ENCODE measurements around the gene PARD3B.

The PARD3B gene

GRCh38 chr2:205293559-205293958, 748.3 kb downstream of the PARD3B start:
- no peak for TF ChIP-seq POLR2A (IDR thresholded peaks at IDR 0.05; ENCODE audit: low read depth, low read length)

GRCh38 chr2:205296959-205297358, 751.7 kb downstream of the PARD3B start:
- DNase-seq (ENCODE audit: insufficient read length, low spot score) (no peak), FAIRE-seq (no peak)
- no peak for TF ChIP-seq POLR2A (IDR thresholded peaks at IDR 0.05; ENCODE audit: low read depth, low read length)

More at GRCh38 chr2:205293559-205293958, 748.3 kb downstream of the PARD3B start:
- FAIRE-seq (no peak), DNase-seq (ENCODE audit: insufficient read length, low spot score) (no peak)

- DNase-seq (ENCODE audit: insufficient read length, low spot score) (no peak), FAIRE-seq (no peak)
- TF ChIP-seq POLR2A (IDR thresholded peaks at IDR 0.05; ENCODE audit: low read depth, low read length), result no peak
Observed at GRCh38 chr2:205297368-205297767, 752.1 kb downstream of the PARD3B start.

- DNase-seq (ENCODE audit: insufficient read length, low spot score), result no peak
- no peak for TF ChIP-seq POLR2A (IDR thresholded peaks at IDR 0.05; ENCODE audit: low read depth, low read length)
- no peak for FAIRE-seq
Observed at GRCh38 chr2:205297846-205298245, 752.6 kb downstream of the PARD3B start.

- no peak for TF ChIP-seq POLR2A (IDR thresholded peaks at IDR 0.05; ENCODE audit: low read depth, low read length)
- no peak for FAIRE-seq
- DNase-seq (ENCODE audit: insufficient read length, low spot score), result no peak
Observed at GRCh38 chr2:205311201-205311600, 765.9 kb downstream of the PARD3B start.

GRCh38 chr2:205321231-205321630, 776.0 kb downstream of the PARD3B start:
- FAIRE-seq (no peak), DNase-seq (ENCODE audit: insufficient read length, low spot score) (no peak)

GRCh38 chr2:205323929-205324328, 778.7 kb downstream of the PARD3B start:
- no peak for TF ChIP-seq POLR2A (IDR thresholded peaks at IDR 0.05; ENCODE audit: low read depth, low read length)
- DNase-seq (ENCODE audit: insufficient read length, low spot score) (no peak), FAIRE-seq (no peak)

More at GRCh38 chr2:205321231-205321630, 776.0 kb downstream of the PARD3B start:
- TF ChIP-seq POLR2A (IDR thresholded peaks at IDR 0.05; ENCODE audit: low read depth, low read length), result no peak

- no peak for DNase-seq (ENCODE audit: insufficient read length, low spot score)
- no peak for TF ChIP-seq POLR2A (IDR thresholded peaks at IDR 0.05; ENCODE audit: low read depth, low read length)
- no peak for FAIRE-seq
Observed at GRCh38 chr2:205324355-205324754, 779.1 kb downstream of the PARD3B start.

GRCh38 chr2:205333351-205333750, 788.1 kb downstream of the PARD3B start:
- no peak for FAIRE-seq
- DNase-seq (ENCODE audit: insufficient read length, low spot score), result no peak
- TF ChIP-seq POLR2A (IDR thresholded peaks at IDR 0.05; ENCODE audit: low read depth, low read length), result no peak

- no peak for TF ChIP-seq POLR2A (IDR thresholded peaks at IDR 0.05; ENCODE audit: low read depth, low read length)
- FAIRE-seq, result no peak
- no peak for DNase-seq (ENCODE audit: insufficient read length, low spot score)
Observed at GRCh38 chr2:205337274-205337673, 792.0 kb downstream of the PARD3B start.

GRCh38 chr2:205338156-205338555, 792.9 kb downstream of the PARD3B start:
- FAIRE-seq (no peak), DNase-seq (ENCODE audit: insufficient read length, low spot score) (no peak)
- no peak for TF ChIP-seq POLR2A (IDR thresholded peaks at IDR 0.05; ENCODE audit: low read depth, low read length)

- no peak for DNase-seq (ENCODE audit: insufficient read length, low spot score)
Observed at GRCh38 chr2:205343103-205343502, 797.8 kb downstream of the PARD3B start.

GRCh38 chr2:205346649-205347048, 801.4 kb downstream of the PARD3B start:
- FAIRE-seq (no peak), DNase-seq (ENCODE audit: insufficient read length, low spot score) (no peak)
- TF ChIP-seq POLR2A (IDR thresholded peaks at IDR 0.05; ENCODE audit: low read depth, low read length), result no peak

More at GRCh38 chr2:205343103-205343502, 797.8 kb downstream of the PARD3B start:
- TF ChIP-seq POLR2A (IDR thresholded peaks at IDR 0.05; ENCODE audit: low read depth, low read length), result no peak
- no peak for FAIRE-seq

- TF ChIP-seq POLR2A (IDR thresholded peaks at IDR 0.05; ENCODE audit: low read depth, low read length), result no peak
- DNase-seq (ENCODE audit: insufficient read length, low spot score) (no peak), FAIRE-seq (peak; percentile 30)
Observed at GRCh38 chr2:205347899-205348298, 802.6 kb downstream of the PARD3B start.

GRCh38 chr2:205352094-205352493, 806.8 kb downstream of the PARD3B start:
- FAIRE-seq, result no peak
- no peak for TF ChIP-seq POLR2A (IDR thresholded peaks at IDR 0.05; ENCODE audit: low read depth, low read length)
- DNase-seq (ENCODE audit: insufficient read length, low spot score), result no peak

- DNase-seq (ENCODE audit: insufficient read length, low spot score) (no peak), FAIRE-seq (no peak)
- no peak for TF ChIP-seq POLR2A (IDR thresholded peaks at IDR 0.05; ENCODE audit: low read depth, low read length)
Observed at GRCh38 chr2:205352593-205352992, 807.3 kb downstream of the PARD3B start.
